Activated naive CD8-positive, alpha-beta T cell treated with anti-CD3 and anti-CD28 coated beads, Interleukin-2, amount 50 U/mL, for 24 hours (primary cell): ENCODE measurements around the gene LMF2.

ENCODE experiments used
- ATAC-seq: fragments of 150-1000 bp; cut with Tn5 transposase; one replicate; pipeline ENCODE4 v1.10.0; 2021
- DNase-seq: peaks from one replicate; pipeline ENCODE4 v3.0.0; 2021
- H3K27ac Mint-ChIP-seq: one replicate; pipeline ENCODE4 v1.8.0; 2021; ENCODE audit warnings: mild to moderate bottlenecking, mixed read lengths
- H3K27me3 Mint-ChIP-seq: one replicate; pipeline ENCODE4 v1.8.0; 2021; ENCODE audit warnings: mixed read lengths
- H3K36me3 Mint-ChIP-seq: one replicate; pipeline ENCODE4 v1.8.0; 2021; ENCODE audit warnings: low read depth, mixed read lengths
- H3K4me1 Mint-ChIP-seq: one replicate; pipeline ENCODE4 v1.8.0; 2021; ENCODE audit warnings: mixed read lengths
- H3K4me3 Mint-ChIP-seq: one replicate; pipeline ENCODE4 v1.8.0; 2021; ENCODE audit warnings: mild to moderate bottlenecking, moderate library complexity, mixed read lengths
- H3K9me3 Mint-ChIP-seq: one replicate; pipeline ENCODE4 v1.8.0; 2021; ENCODE audit warnings: mixed read lengths

Gene LMF2

DNA sequence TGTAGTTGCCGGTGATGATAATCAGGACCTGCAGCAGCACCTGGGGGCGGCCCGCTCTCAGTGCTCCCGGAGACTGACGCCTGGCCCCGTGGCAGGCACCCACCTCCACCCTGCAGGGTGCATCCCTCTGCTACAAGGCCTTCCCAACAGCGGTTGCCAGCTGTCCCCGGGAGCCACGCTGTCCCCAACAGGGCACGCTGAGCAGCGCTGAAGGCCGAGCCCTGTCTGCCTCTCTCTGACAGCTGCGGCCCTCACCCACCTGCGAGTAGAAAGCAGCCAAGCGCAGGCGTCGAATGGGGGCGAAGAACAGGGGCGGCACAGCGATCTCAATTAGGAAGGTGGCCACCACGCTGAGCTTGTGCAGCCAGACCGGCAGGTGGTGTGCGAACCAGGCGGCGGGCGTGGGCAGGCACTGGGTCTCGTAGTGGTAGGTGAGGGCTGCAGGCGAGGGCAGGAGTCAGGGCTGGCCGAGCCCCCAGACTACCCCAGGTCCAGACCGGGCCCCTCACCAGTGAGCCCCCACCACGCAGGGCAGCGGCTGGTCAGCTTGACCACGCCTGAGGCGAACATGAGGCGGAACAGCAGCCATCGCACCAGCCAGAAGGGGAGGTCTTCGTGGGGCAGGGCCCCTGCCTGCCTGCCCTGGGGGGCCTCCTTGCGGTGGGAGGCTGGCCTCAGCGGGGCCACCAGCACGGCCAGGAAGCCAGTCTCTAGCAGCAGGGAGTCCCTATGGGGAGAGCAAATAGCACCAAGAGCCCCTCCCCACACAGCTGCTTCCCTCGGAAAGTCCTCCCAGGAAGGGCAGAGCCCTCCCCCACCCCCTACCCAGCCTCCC is 1.5 kb downstream of the LMF2 start:
- Mint-ChIP-seq H3K4me3 (peak overlapping the region; percentile 93), H3K4me1 (peaks cover 16% of the 10 kb centered on the region), H3K27ac (no peak overlapping the region), H3K9me3 (no peaks in the 10 kb centered on the region), H3K36me3 (peaks cover 6% of the 10 kb centered on the region), H3K27me3 (no peaks in the 10 kb centered on the region)
- ATAC-seq (no peak), DNase-seq (no peak)

DNA sequence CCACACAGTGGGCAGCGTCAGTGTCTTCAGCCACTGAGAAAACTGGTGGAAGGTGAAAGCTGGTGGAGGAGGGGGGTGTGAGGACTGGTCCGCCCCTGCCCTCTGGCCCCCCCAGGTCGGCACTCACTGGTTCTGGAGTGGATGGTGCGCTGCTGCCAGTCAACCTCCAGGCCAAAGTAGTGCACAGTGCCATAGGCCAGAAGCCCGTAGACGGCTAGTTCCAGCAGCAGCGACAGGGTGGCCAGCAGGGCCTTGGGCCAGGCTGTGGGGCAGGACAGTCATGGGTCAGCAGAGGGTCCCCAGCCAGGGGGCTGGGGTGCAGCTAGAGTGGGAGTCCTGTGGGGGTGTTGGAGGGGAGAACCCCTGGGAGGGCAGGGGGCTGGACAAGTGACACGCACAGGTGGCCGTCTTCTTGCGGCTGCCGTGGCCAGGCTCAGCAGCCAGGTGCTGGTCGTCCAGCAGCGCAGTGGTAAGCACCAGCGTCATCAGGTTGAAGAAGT is 2.2 kb downstream of the LMF2 start:
- peaks cover 15% of the 10 kb centered on the region for H3K4me1 Mint-ChIP-seq
- no peak for DNase-seq
- peaks cover 6% of the 10 kb centered on the region for H3K36me3 Mint-ChIP-seq
- no peak for ATAC-seq
- no peaks in the 10 kb centered on the region for H3K27me3 Mint-ChIP-seq
- H3K4me3 Mint-ChIP-seq, result no peak overlapping the region
- no peak overlapping the region for H3K27ac Mint-ChIP-seq
- no peaks in the 10 kb centered on the region for H3K9me3 Mint-ChIP-seq

DNA sequence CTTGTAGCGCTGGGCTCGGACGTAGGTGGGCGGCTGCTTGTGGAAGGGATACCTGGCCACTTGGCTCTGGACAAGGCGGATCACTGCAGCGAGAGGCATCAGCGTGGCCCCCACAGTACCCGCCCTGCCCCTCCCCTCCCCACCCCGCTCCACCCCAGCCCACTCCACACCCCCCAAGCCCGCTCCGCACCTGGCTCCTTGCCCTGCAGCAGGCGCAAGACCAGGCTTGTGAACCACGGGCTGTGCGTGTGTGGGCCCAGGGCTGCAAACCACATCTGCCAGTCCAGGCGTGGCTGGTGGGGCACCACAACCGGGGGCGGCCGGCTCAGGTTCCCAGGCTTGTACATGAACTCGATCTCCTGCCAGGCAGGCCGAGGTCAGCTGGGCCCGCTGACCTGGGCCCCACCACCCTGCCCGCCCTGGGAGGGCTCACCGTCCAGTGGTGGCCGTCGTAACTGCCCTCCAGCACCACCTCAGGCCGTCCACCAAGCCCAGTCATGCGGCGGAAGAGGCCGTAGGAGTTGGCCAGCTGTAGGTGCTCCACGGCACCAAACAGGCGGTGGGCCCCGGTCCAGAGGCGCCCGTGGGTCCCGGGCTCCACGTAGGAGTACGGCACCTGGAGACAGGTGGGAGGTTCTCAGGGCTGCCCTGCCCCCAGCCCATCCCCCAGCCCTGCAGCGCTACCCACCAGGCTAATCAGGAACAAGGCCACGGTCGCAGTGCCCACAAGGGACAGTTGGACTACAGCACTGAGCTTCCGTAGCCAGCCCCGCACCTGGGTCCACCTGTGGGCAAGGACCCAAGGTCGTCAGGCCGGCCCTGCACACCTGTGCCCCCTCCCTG is 2.9 kb downstream of the LMF2 start:
- H3K36me3 Mint-ChIP-seq, result peaks cover 6% of the 10 kb centered on the region
- H3K4me1 Mint-ChIP-seq, result peaks cover 12% of the 10 kb centered on the region
- H3K27ac Mint-ChIP-seq, result no peak overlapping the region
- DNase-seq (no peak), ATAC-seq (no peak)
- no peaks in the 10 kb centered on the region for H3K9me3 Mint-ChIP-seq
- no peak overlapping the region for H3K4me3 Mint-ChIP-seq
- H3K27me3 Mint-ChIP-seq, result no peaks in the 10 kb centered on the region

GRCh38 chr22:50503475-50504145 is 3.9 kb downstream of the LMF2 start:
- ATAC-seq (no peak), DNase-seq (peak; percentile 48)
- H3K36me3 Mint-ChIP-seq, result no peaks in the 10 kb centered on the region
- no peak overlapping the region for H3K27ac Mint-ChIP-seq
- H3K27me3 Mint-ChIP-seq, result no peaks in the 10 kb centered on the region
- peaks cover 2% of the 10 kb centered on the region for H3K4me1 Mint-ChIP-seq
- no peaks in the 10 kb centered on the region for H3K9me3 Mint-ChIP-seq
- H3K4me3 Mint-ChIP-seq, result no peak overlapping the region

DNA sequence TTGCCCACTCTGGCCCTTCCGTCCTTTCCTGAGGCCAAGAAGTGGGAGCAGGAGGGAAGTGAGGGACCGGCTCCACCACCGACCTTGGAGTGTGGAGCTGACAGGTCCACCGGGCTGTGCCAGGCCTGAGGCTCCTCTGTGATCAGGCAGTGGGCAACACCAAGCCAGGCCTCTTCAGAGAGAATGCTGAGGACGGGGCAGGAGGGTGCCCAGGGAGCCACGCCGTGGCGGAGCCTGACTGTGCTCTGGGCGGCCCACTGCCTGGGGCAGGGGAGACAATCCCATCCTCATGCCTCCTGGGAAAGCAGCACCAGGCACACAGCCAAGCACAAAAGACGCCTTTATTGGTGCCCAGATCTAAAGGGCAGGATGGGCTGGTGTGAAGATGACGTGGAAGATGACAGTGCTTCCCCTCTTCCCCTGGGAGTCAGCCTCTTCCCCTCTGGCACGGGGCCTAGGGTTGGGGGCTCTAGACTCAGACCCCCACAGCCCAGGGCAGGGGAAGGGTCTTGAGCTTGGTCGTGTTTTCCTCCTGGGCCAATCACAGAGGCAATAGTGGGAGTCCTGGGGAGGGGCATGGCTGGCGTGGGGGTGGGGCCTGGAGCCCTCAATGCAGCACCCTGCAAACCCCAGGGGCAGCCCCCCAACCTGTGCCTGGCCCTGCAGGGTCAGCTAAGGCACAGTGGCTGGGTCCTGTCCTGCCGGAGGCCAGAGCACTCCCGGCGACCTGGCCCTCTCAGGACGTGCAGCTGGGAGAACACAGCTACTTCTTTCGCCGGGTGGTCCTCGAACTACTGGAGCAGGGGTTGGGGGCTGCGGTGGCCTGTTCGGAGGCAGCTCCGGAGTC is 4.7 kb downstream of the LMF2 start:
- no peaks in the 10 kb centered on the region for H3K36me3 Mint-ChIP-seq
- H3K27ac Mint-ChIP-seq, result no peak overlapping the region
- H3K4me1 Mint-ChIP-seq, result peaks cover 2% of the 10 kb centered on the region
- H3K4me3 Mint-ChIP-seq, result no peak overlapping the region
- ATAC-seq (no peak), DNase-seq (no peak)
- no peaks in the 10 kb centered on the region for H3K27me3 Mint-ChIP-seq
- no peaks in the 10 kb centered on the region for H3K9me3 Mint-ChIP-seq

GRCh38 chr22:50502096-50502495 is 5.4 kb downstream of the LMF2 start:
- no peaks in the 10 kb centered on the region for H3K36me3 Mint-ChIP-seq
- H3K27ac Mint-ChIP-seq, result no peak overlapping the region
- H3K4me1 Mint-ChIP-seq, result peaks cover 2% of the 10 kb centered on the region
- no peaks in the 10 kb centered on the region for H3K27me3 Mint-ChIP-seq
- ATAC-seq (no peak), DNase-seq (no peak)
- H3K4me3 Mint-ChIP-seq, result no peak overlapping the region
- H3K9me3 Mint-ChIP-seq, result no peaks in the 10 kb centered on the region

DNA sequence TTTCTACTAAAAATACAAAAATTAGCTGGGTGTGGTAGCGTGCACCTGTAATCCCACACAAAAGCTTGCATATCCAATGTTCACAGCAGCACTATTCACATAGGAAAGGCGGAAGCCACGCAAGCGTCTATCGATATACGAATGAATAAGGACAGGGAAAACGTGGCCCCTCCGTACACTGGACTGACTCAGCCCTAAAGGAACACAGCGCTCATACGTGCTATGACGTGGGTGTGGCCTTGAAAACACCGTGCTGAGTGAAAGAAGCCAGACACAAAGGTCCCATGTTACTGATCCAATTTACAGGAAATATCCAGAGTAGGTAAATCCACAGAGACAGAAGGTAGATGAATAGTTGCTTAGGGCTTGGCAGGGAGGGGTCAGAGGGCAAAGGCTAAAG is 7.0 kb downstream of the LMF2 start:
- Mint-ChIP-seq H3K36me3 (no peaks in the 10 kb centered on the region), H3K27ac (no peak overlapping the region), H3K4me3 (no peak overlapping the region), H3K27me3 (no peaks in the 10 kb centered on the region), H3K4me1 (no peaks in the 10 kb centered on the region), H3K9me3 (no peaks in the 10 kb centered on the region)
- ATAC-seq (no peak), DNase-seq (no peak)

- ATAC-seq (peak; percentile 90), DNase-seq (peak; percentile 72)
- Mint-ChIP-seq H3K4me1 (no peaks in the 10 kb centered on the region), H3K4me3 (no peak overlapping the region), H3K9me3 (no peaks in the 10 kb centered on the region), H3K36me3 (no peaks in the 10 kb centered on the region), H3K27ac (no peak overlapping the region), H3K27me3 (no peaks in the 10 kb centered on the region)
Observed at GRCh38 chr22:50498322-50498890, 9.1 kb downstream of the LMF2 start.

DNA sequence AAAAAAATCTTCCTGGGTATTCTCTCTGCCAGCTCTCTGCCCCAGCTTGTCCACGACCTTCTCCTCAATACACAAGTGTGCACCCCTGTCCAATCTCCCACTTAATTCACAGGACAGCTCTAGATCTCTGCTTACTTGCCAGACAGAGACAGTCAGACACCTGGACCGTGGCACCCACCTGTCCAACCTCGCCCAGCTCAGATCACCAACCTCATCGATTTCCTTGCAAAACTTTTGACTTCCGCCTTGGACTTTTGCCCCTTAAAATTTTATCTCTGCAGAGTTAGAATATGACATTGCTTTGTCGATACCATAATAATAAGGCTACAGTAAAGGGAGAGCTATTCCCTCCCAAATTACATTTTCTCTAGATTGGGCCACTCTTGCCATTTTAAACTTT is 10.4 kb downstream of the LMF2 start:
- no peak overlapping the region for H3K4me3 Mint-ChIP-seq

GRCh38 chr22:50490531-50491308 is 16.8 kb downstream of the LMF2 start:
- Mint-ChIP-seq H3K4me3 (peak overlapping the region; percentile 43), H3K27ac (no peak overlapping the region), H3K4me1 (peaks cover 8% of the 10 kb centered on the region), H3K36me3 (no peaks in the 10 kb centered on the region), H3K27me3 (peaks cover 2% of the 10 kb centered on the region), H3K9me3 (no peaks in the 10 kb centered on the region)
- DNase-seq (no peak), ATAC-seq (no peak)

More for the DNA sequence above, 10.4 kb downstream of the LMF2 start:
- Mint-ChIP-seq H3K9me3 (no peaks in the 10 kb centered on the region), H3K4me1 (no peaks in the 10 kb centered on the region), H3K27ac (no peak overlapping the region), H3K36me3 (no peaks in the 10 kb centered on the region), H3K27me3 (no peaks in the 10 kb centered on the region)
- DNase-seq (no peak), ATAC-seq (no peak)

- H3K4me1 Mint-ChIP-seq, result peaks cover 10% of the 10 kb centered on the region
- DNase-seq (no peak), ATAC-seq (no peak)
- H3K36me3 Mint-ChIP-seq, result no peaks in the 10 kb centered on the region
- no peaks in the 10 kb centered on the region for H3K9me3 Mint-ChIP-seq
- no peak overlapping the region for H3K4me3 Mint-ChIP-seq
- no peak overlapping the region for H3K27ac Mint-ChIP-seq
- peaks cover 2% of the 10 kb centered on the region for H3K27me3 Mint-ChIP-seq
Observed at GRCh38 chr22:50489363-50490243, 17.9 kb downstream of the LMF2 start.

DNA sequence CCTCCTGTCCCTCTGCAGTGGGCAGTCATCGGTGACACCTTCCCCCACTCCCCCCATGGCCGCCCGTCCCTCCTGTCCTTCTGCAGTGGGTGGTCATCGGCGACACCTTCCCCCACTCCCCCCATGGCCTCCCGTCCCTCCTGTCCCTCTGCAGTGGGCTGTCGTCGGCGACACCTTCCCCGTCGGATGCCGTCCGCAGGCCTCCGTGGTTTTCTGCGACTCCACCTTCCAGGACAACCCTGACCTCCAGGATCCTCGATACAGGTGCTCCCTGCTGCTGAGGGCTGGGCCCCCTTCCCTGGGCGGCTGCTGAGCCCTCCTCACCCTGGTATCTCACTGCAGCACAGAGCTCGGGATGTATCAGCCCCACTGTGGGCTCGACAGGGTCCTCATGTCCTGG is 18.6 kb downstream of the LMF2 start:
- Mint-ChIP-seq H3K4me1 (peaks cover 10% of the 10 kb centered on the region), H3K36me3 (no peaks in the 10 kb centered on the region), H3K9me3 (no peaks in the 10 kb centered on the region), H3K27ac (no peak overlapping the region), H3K27me3 (peaks cover 2% of the 10 kb centered on the region), H3K4me3 (no peak overlapping the region)
- no peak for DNase-seq
- no peak for ATAC-seq
